Endothelial cell of umbilical vein (primary cell): Measurements from ENCODE around the gene PARP3. TPM values are rescaled to one million over a fixed set of nuclear protein-coding genes. Genes with fewer than 3 reads are reported as not detected.

Experiments
- BruUV-seq: library from RNA; stranded (reverse); fragments of 400-500 nt; replicated peaks from 2 replicates; lab custom pipeline; 2021; lab: Mats Ljungman, UMichigan
- CTCF ChIA-PET: fragments of 300-600, 350-600 bp; sonication (Branson Sonifier 250); formaldehyde crosslinking; loops from one replicate; lab custom pipeline; 2021; ENCODE audit warnings: antibody characterized with exemption, inconsistent platforms; lab: Charles Lee
- POLR2A ChIA-PET: fragments of 300-600, 350-600 bp; sonication (Branson Sonifier 250); formaldehyde crosslinking; loops from one replicate; lab custom pipeline; 2021; ENCODE audit warnings: antibody characterized with exemption, inconsistent platforms; lab: Charles Lee
- DNase-seq: peaks from one replicate; pipeline ENCODE4 v3.0.0-alpha.2; 2011; ENCODE audit warnings: low read depth, low spot score
- FAIRE-seq: peaks from 2 replicates; lab custom pipeline; 2011; peaks lifted over from hg19 to GRCh38; lab: Jason Lieb, UNC
- H2AFZ ChIP-seq: 2 replicates; pipeline ENCODE4 v1.6.0; 2012; ENCODE audit warnings: low read depth, low read length, control low read depth, inconsistent platforms
- H3K27ac ChIP-seq: 2 replicates; pipeline ENCODE4 v1.5.1; 2011; ENCODE audit warnings: low read depth, mild to moderate bottlenecking, control low read depth, low read length, moderate library complexity; ENCODE audit not compliant: insufficient read depth
- H3K27me3 ChIP-seq, 2 experiments: 2 replicates each; pipeline versions ENCODE4 v1.6.0 to v1.6.1; 2011; ENCODE audit warnings: low read length in 2 of 2, mixed read lengths in 1 of 2; ENCODE audit not compliant: control insufficient read depth in 2 of 2, insufficient read depth in 2 of 2
- H3K36me3 ChIP-seq, 2 experiments: 2 replicates in 1 of 2; 3 replicates in 1 of 2; pipeline ENCODE4 v1.5.1; 2011; ENCODE audit warnings: low read length in 2 of 2, mild to moderate bottlenecking in 1 of 2, moderate library complexity in 1 of 2; ENCODE audit not compliant: control insufficient read depth in 2 of 2, insufficient read depth in 2 of 2; ENCODE audit errors: extremely low read depth in 1 of 2
- H3K4me1 ChIP-seq: 3 replicates; pipeline ENCODE4 v1.5.1; 2011; ENCODE audit warnings: mild to moderate bottlenecking, low read length; ENCODE audit not compliant: control insufficient read depth, insufficient read depth; ENCODE audit errors: extremely low read depth
- H3K4me2 ChIP-seq: 2 replicates; pipeline ENCODE4 v1.6.1; 2011; ENCODE audit warnings: low read length, control low read depth, mixed read lengths; ENCODE audit not compliant: insufficient read depth
- H3K4me3 ChIP-seq, 3 experiments: fragments of 200-600 bp in 1 of 3; sonication (generic), shearing (Covaris generic) in 1 of 3; replicated peaks in 1 of 3; 2 replicates each; pipeline ENCODE4 v1.5.1; 2011 to 2016; ENCODE audit warnings: control low read depth in 3 of 3, low read length in 3 of 3, mild to moderate bottlenecking in 2 of 3, inconsistent platforms in 1 of 3, low read depth in 1 of 3, moderate library complexity in 1 of 3; ENCODE audit not compliant: insufficient read depth in 1 of 3
- H3K79me2 ChIP-seq: 2 replicates; pipeline ENCODE4 v1.6.0; 2012; ENCODE audit warnings: low read length, inconsistent platforms; ENCODE audit not compliant: control insufficient read depth, insufficient read depth
- H3K9ac ChIP-seq: replicated peaks from 2 replicates; pipeline ENCODE3; 2011; ENCODE audit warnings: low read length, control low read depth; ENCODE audit not compliant: insufficient read depth; ENCODE audit errors: extremely low read depth
- H3K9me1 ChIP-seq: replicated peaks from 3 replicates; pipeline ENCODE4 v1.6.0; 2011; ENCODE audit warnings: mild to moderate bottlenecking, low read length; ENCODE audit not compliant: control insufficient read depth, insufficient read depth; ENCODE audit errors: extremely low read depth
- H3K9me3 ChIP-seq: replicated peaks from 2 replicates; pipeline ENCODE4 v1.5.1; 2012; ENCODE audit warnings: low read length, inconsistent platforms; ENCODE audit not compliant: control insufficient read depth, insufficient read depth
- H4K20me1 ChIP-seq: replicated peaks from 2 replicates; pipeline ENCODE3; 2011; ENCODE audit warnings: mild to moderate bottlenecking, low read length; ENCODE audit not compliant: control insufficient read depth, insufficient read depth; ENCODE audit errors: extremely low read depth
- CTCF ChIP-seq, 2 donors: IDR thresholded peaks; 1 replicate in 1 of 2; 2 replicates in 1 of 2; pipeline ENCODE4 v1.5.1; 2011; ENCODE audit warnings: low read length in 2 of 2, mild to moderate bottlenecking in 2 of 2, moderate library complexity in 2 of 2, control low read depth in 1 of 2, inconsistent platforms in 1 of 2, low read depth in 1 of 2; ENCODE audit not compliant: insufficient read depth in 1 of 2; ENCODE audit errors: extremely low read depth in 1 of 2
- EZH2 ChIP-seq: IDR thresholded peaks from 2 replicates; pipeline ENCODE4 v1.6.1; 2012; ENCODE audit warnings: borderline replicate concordance, low read depth, mild to moderate bottlenecking, moderate library complexity, low read length, inconsistent platforms; ENCODE audit not compliant: severe bottlenecking
- FOS ChIP-seq: IDR thresholded peaks from 2 replicates; pipeline ENCODE4 v1.6.1; 2011; ENCODE audit warnings: mild to moderate bottlenecking, low read length, moderate library complexity, borderline replicate concordance; ENCODE audit not compliant: insufficient read depth
- GATA2 ChIP-seq: IDR thresholded peaks from 2 replicates; pipeline ENCODE4 v1.7.0; 2011; ENCODE audit warnings: low read depth, mild to moderate bottlenecking, moderate library complexity, mixed read lengths, low read length; ENCODE audit not compliant: insufficient read length, insufficient read depth
- JUN ChIP-seq: IDR thresholded peaks from 2 replicates; pipeline ENCODE4 v1.6.1; 2011; ENCODE audit warnings: borderline replicate concordance, low read depth; ENCODE audit not compliant: insufficient read length, insufficient read depth
- MAX ChIP-seq: IDR thresholded peaks from 2 replicates; pipeline ENCODE4 v1.6.1; 2011; ENCODE audit not compliant: insufficient read depth, insufficient read length
- MYC ChIP-seq: IDR thresholded peaks from one replicate; pipeline ENCODE4 v1.6.1; 2011; ENCODE audit warnings: mild to moderate bottlenecking, low read depth, low read length
- POLR2A ChIP-seq: IDR thresholded peaks from 2 replicates; pipeline ENCODE4 v1.6.1; 2012; ENCODE audit warnings: low read depth, mild to moderate bottlenecking, control low read depth, low read length
- POLR2AphosphoS5 ChIP-seq: IDR thresholded peaks from 2 replicates; pipeline ENCODE4 v1.6.1; 2012; ENCODE audit warnings: low read depth, mild to moderate bottlenecking, control low read depth, low read length, moderate library complexity; ENCODE audit not compliant: insufficient read depth
- dilution Hi-C: fragments of 300-500 bp; cut with MboI; formaldehyde crosslinking; loops from one replicate; pipeline ENCODE4 v1.15.0; 2019; ENCODE audit warnings: low sequenced_read_pairs; ENCODE audit not compliant: extremely low pct_ligation_motif_present
- intact Hi-C: fragments of 100-400 bp; cut with micrococcal nuclease; formaldehyde crosslinking; loops from one replicate; pipeline ENCODE4 v1.10.0; 2022
- polyA plus RNA-seq, 4 experiments: library from polyadenylated mRNA; depleted of rRNA in 3 of 4; stranded (reverse) in 3 of 4; unstranded in 1 of 4; fragments of >200 nt; gene quantifications; 2 replicates each; pipeline versions ENCODE4 v1.2.1 to v1.2.3, GENCODE V29; 2011 to 2012; ENCODE audit warnings: missing spikeins in 1 of 4
- total RNA-seq: library from RNA; stranded (reverse); gene quantifications from 2 replicates; pipeline ENCODE4 v1.2.3, GENCODE V29; 2021

PARP3 gene
- total and polyA plus RNA-seq, 2 donors (not counting 3 experiments of a cell fraction or from before 2014, with no cell fraction given), result 10.0 to 13.8 TPM

DNA sequence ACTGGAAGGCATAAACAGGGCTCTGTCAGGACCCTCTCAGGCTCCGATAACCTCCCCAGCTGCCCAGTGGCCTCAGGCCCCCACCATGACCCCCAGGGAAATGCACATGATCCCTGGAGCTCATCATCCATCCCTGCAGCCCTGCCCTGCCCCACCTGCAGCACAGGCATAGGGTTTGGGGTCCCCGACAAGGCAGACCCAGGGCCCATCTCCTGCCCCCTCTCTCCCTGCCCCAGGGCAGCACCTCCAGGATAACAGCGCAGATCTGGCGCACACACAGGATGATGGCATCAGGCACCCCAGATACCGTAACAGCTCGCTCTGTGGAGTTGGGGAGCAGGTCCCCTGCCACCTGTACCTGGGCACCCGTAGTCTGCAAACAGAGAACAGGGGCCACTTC lies 17.5 kb downstream of the PARP3 start:
- no peak for FAIRE-seq
- no peaks in the 10 kb centered on the region for H3K9me3 ChIP-seq
- H3K4me1 ChIP-seq, result no peaks in the 10 kb centered on the region
- no peak overlapping the region for H3K4me3 ChIP-seq
- no TSS peak for BruUV-seq
- no peak overlapping the region for H2AFZ ChIP-seq
- intact Hi-C loops (no loop called here), dilution Hi-C loops (no loop called here)
- H3K9ac ChIP-seq, result no peak overlapping the region
- TF ChIP-seq POLR2AphosphoS5, result no peak
- TF ChIP-seq POLR2A, result no peak
- no peak for TF ChIP-seq JUN
- no peak for TF ChIP-seq EZH2
- TF ChIP-seq GATA2, result no peak
- TF ChIP-seq MAX, result no peak
- TF ChIP-seq MYC, result no peak
- no peak for TF ChIP-seq FOS
- TF ChIP-seq CTCF (IDR thresholded peaks at IDR 0.05; ENCODE audit: extremely low read depth in 1 of 2, insufficient read depth in 1 of 2, low read depth in 1 of 2, low read length in 2 of 2), result no peak
- DNase-seq, result no peak
- ChIA-PET POLR2A (no interaction called here), CTCF (interaction anchor here (1.0 to 1.9 kb wide), 2 partner anchors 14 to 23 kb away, joined by 3 to 8 read pairs; partner anchors contain the start of gene ABHD14B)
- H3K79me2 ChIP-seq, result no peaks in the 10 kb centered on the region
- peaks cover 0 to 2% of the 10 kb centered on the region in 2 experiments for H3K36me3 ChIP-seq
- peaks cover 2 to 4% of the 10 kb centered on the region in 2 experiments for H3K27me3 ChIP-seq
- no peaks in the 10 kb centered on the region for H3K9me1 ChIP-seq
- no peak overlapping the region for H3K4me2 ChIP-seq
- no peaks in the 10 kb centered on the region for H4K20me1 ChIP-seq
- no peak overlapping the region for H3K27ac ChIP-seq
